ENCODE measurements around the gene SREBF1. TPM values are rescaled to one million over a fixed set of nuclear protein-coding genes. Genes with fewer than 3 reads are reported as not detected.
A peak's percentile ranks its signal among the peaks of the same experiment; 100 is the strongest.

Gene SREBF1
- total RNA-seq, 1 experiment from 2014 or later: 230 TPM

GRCh38 chr17:17789410-17789809, 47.4 kb downstream of the SREBF1 start:
- ChIA-PET CTCF (no interaction called here), POLR2A (no interaction called here)
- H3K4me1 ChIP-seq (ENCODE audit: control insufficient read depth, insufficient read depth, low read length): peaks cover 49% of the 10 kb centered on the region
- in situ Hi-C loops (cut with HindIII; ENCODE audit: low pct_unique_long_range_greater_than_20kb, low sequenced_read_pairs): no loop called here
- H3K27me3 ChIP-seq (ENCODE audit: control insufficient read depth, insufficient read depth, low read length): no peaks in the 10 kb centered on the region
- H3K36me3 ChIP-seq (ENCODE audit: control insufficient read depth, insufficient read depth, low read length): no peaks in the 10 kb centered on the region
- no peak overlapping the region; the same call in 1 of the 2 replicates for H3K27ac ChIP-seq (ENCODE audit: low read length)
- no peak for DNase-seq (ENCODE audit: low read depth, low spot score)
- ATAC-seq: no peak
- TF ChIP-seq REST (IDR thresholded peaks at IDR 0.05; ENCODE audit: insufficient read depth in 1 of 2, low read depth in 2 of 2, low read length in 1 of 2) (no peak), SIN3A (IDR thresholded peaks at IDR 0.05; ENCODE audit: borderline replicate concordance, insufficient read depth, low read depth, low read length) (no peak), TCF7L2 (IDR thresholded peaks at IDR 0.05; ENCODE audit: low read depth, low read length) (no peak), POLR2AphosphoS5 (IDR thresholded peaks at IDR 0.05; ENCODE audit: low read depth, low read length) (no peak), CTCF (IDR thresholded peaks at IDR 0.05) (no peak)
- BruUV-seq (replicated peaks): no TSS peak
- H3K9me3 ChIP-seq (ENCODE audit: control insufficient read depth, insufficient read depth, low read depth, low read length): no peaks in the 10 kb centered on the region
- H3K4me3 ChIP-seq (ENCODE audit: low read depth in 2 of 2, low read length in 2 of 2): no peak overlapping the region
- intact Hi-C loops (cut with micrococcal nuclease; ENCODE audit: unreplicated experiment): loop anchor here (10.0 kb wide), 1 partner anchor 105 kb away; the partner anchor contains the start of gene RAI1

- H3K27ac ChIP-seq (ENCODE audit: low read length): peak overlapping the region; percentile 44
- ATAC-seq (no peak), DNase-seq (ENCODE audit: low read depth, low spot score) (no peak)
- ChIA-PET POLR2A (no interaction called here), CTCF (no interaction called here)
- in situ Hi-C loops (cut with HindIII; ENCODE audit: low pct_unique_long_range_greater_than_20kb, low sequenced_read_pairs) (no loop called here), intact Hi-C loops (cut with micrococcal nuclease; ENCODE audit: unreplicated experiment) (loop anchor here (10.0 kb wide), 1 partner anchor 104 kb away; the partner anchor contains the start of gene RAI1)
- H3K4me3 ChIP-seq (ENCODE audit: low read depth in 2 of 2, low read length in 2 of 2): no peak overlapping the region
- peaks cover 54% of the 10 kb centered on the region for H3K4me1 ChIP-seq (ENCODE audit: control insufficient read depth, insufficient read depth, low read length)
- no peaks in the 10 kb centered on the region for H3K36me3 ChIP-seq (ENCODE audit: control insufficient read depth, insufficient read depth, low read length)
- no TSS peak for BruUV-seq (replicated peaks)
- H3K27me3 ChIP-seq (ENCODE audit: control insufficient read depth, insufficient read depth, low read length): no peaks in the 10 kb centered on the region
- TF ChIP-seq CTCF (IDR thresholded peaks at IDR 0.05) (no peak), POLR2AphosphoS5 (IDR thresholded peaks at IDR 0.05; ENCODE audit: low read depth, low read length) (no peak), SIN3A (IDR thresholded peaks at IDR 0.05; ENCODE audit: borderline replicate concordance, insufficient read depth, low read depth, low read length) (no peak), REST (IDR thresholded peaks at IDR 0.05; ENCODE audit: insufficient read depth in 1 of 2, low read depth in 2 of 2, low read length in 1 of 2) (no peak), TCF7L2 (IDR thresholded peaks at IDR 0.05; ENCODE audit: low read depth, low read length) (no peak)
- no peaks in the 10 kb centered on the region for H3K9me3 ChIP-seq (ENCODE audit: control insufficient read depth, insufficient read depth, low read depth, low read length)
These were observed 47.8 kb downstream of the SREBF1 start for GRCh38 chr17:17788967-17789366.
